Loucy (cell line): ENCODE measurements around the gene XIRP2.
A peak's percentile ranks its signal among the peaks of the same experiment; 100 is the strongest.

ENCODE experiments used
- H2AFZ ChIP-seq: fragments of 200-600 bp; sonication (generic); 2 replicates; pipeline ENCODE4 v1.6.0; 2016; ENCODE audit warnings: antibody characterized with exemption, mild to moderate bottlenecking, low read length, moderate library complexity
- H3F3A ChIP-seq: fragments of 200-600 bp; 2 replicates; pipeline ENCODE4 v1.6.0; 2016; ENCODE audit warnings: antibody characterized with exemption, low read depth, mild to moderate bottlenecking
- H3K27me3 ChIP-seq: fragments of 200-600 bp; sonication (generic); 2 replicates; pipeline ENCODE4 v1.6.1; 2014; ENCODE audit warnings: low read length, mild to moderate bottlenecking; ENCODE audit not compliant: insufficient read depth, poor library complexity, severe bottlenecking
- H3K36me3 ChIP-seq: fragments of 200-600 bp; sonication (generic); 2 replicates; pipeline ENCODE4 v1.6.1; 2016; ENCODE audit warnings: low read length; ENCODE audit not compliant: insufficient read depth
- H3K4me1 ChIP-seq: fragments of 200-600 bp; sonication (generic); 2 replicates; pipeline ENCODE4 v1.5.1; 2014; ENCODE audit warnings: low read length, mild to moderate bottlenecking; ENCODE audit not compliant: insufficient read depth, poor library complexity, severe bottlenecking
- H3K4me2 ChIP-seq: fragments of 200-600 bp; sonication (generic); 2 replicates; pipeline ENCODE4 v1.6.0; 2014; ENCODE audit warnings: antibody characterized with exemption, low read length, low read depth, mild to moderate bottlenecking; ENCODE audit not compliant: poor library complexity, severe bottlenecking
- H3K4me3 ChIP-seq: fragments of 200-600 bp; sonication (generic); 2 replicates; pipeline ENCODE4 v1.5.1; 2014; ENCODE audit warnings: low read length, mild to moderate bottlenecking, mixed read lengths; ENCODE audit not compliant: poor library complexity, severe bottlenecking
- H3K79me2 ChIP-seq: fragments of 200-600 bp; sonication (generic); 2 replicates; pipeline ENCODE4 v1.6.1; 2014; ENCODE audit warnings: low read length; ENCODE audit not compliant: insufficient read depth
- H3K9ac ChIP-seq: fragments of 200-600 bp; sonication (generic); 2 replicates; pipeline ENCODE4 v1.6.0; 2014; ENCODE audit warnings: mild to moderate bottlenecking, low read depth, low read length, moderate library complexity; ENCODE audit not compliant: poor library complexity, severe bottlenecking
- H3K9me2 ChIP-seq: fragments of 200-600 bp; sonication (generic); replicated peaks from 2 replicates; pipeline ENCODE4 v1.6.1; 2016; ENCODE audit warnings: low read depth, low read length, mixed read lengths
- H3K9me3 ChIP-seq: fragments of 200-600 bp; sonication (generic); 2 replicates; pipeline ENCODE4 v1.6.1; 2014; ENCODE audit warnings: mild to moderate bottlenecking, antibody characterized with exemption, low read length, low read depth; ENCODE audit not compliant: insufficient read depth
- H4K20me1 ChIP-seq: fragments of 200-600 bp; sonication (generic); 2 replicates; pipeline ENCODE4 v1.6.0; 2014; ENCODE audit warnings: antibody characterized with exemption, low read length, mild to moderate bottlenecking; ENCODE audit not compliant: insufficient read depth, poor library complexity, severe bottlenecking
- CTCF ChIP-seq: fragments of 200-600 bp; sonication (generic); conservative IDR thresholded peaks from 2 replicates; pipeline ENCODE4 v1.5.1; 2014; ENCODE audit warnings: mild to moderate bottlenecking, antibody characterized with exemption, low read length
- EZH2phosphoT487 ChIP-seq: fragments of 200-600 bp; IDR thresholded peaks from 2 replicates; pipeline ENCODE4 v1.6.1; 2018; ENCODE audit warnings: antibody characterized with exemption, mild to moderate bottlenecking, moderate library complexity, borderline replicate concordance

Gene XIRP2

DNA sequence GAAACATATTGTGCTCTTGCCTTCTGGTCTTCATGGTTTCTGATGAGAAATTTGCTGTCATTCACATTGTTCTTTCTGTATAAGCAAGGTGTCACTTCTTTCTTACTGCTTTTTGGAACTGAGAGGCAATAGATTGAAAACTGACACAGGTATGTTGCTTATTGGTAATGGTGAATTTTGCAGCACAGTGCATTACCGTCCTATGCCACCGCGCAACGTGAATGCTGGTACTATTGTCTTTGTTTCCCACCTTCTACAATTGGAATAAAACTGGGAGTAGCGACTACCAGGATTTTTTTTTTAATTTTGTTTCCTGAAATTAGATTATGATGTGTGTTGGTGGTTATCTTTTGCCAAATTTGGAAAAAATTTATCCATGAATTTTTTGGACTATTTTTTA is 11.4 kb downstream of the XIRP2 start:
- TF ChIP-seq EZH2phosphoT487 (no peak), CTCF (peak; percentile 17; the same call in 1 of the 2 replicates)

GRCh38 chr2:166900700-166901099 is 12.4 kb downstream of the XIRP2 start:
- Histone ChIP-seq H3K4me2 (no peak overlapping the region), H3K79me2 (no peaks in the 10 kb centered on the region), H3K9me2 (no peaks in the 10 kb centered on the region), H3K9ac (no peak overlapping the region), H3K4me3 (no peak overlapping the region), H3K27me3 (no peaks in the 10 kb centered on the region), H3F3A (no peaks in the 10 kb centered on the region), H4K20me1 (no peaks in the 10 kb centered on the region), H3K4me1 (no peaks in the 10 kb centered on the region), H3K9me3 (no peaks in the 10 kb centered on the region), H3K36me3 (no peaks in the 10 kb centered on the region), H2AFZ (no peak overlapping the region)
- TF ChIP-seq EZH2phosphoT487: no peak
- TF ChIP-seq CTCF: peak; percentile 29; the same call in 1 of the 2 replicates

More for the DNA sequence above, 11.4 kb downstream of the XIRP2 start:
- no peak overlapping the region for H3K9ac ChIP-seq
- H2AFZ ChIP-seq: no peak overlapping the region
- no peaks in the 10 kb centered on the region for H3K79me2 ChIP-seq
- no peaks in the 10 kb centered on the region for H3K9me2 ChIP-seq
- H3F3A ChIP-seq: no peaks in the 10 kb centered on the region
- H3K9me3 ChIP-seq: no peaks in the 10 kb centered on the region
- H3K4me2 ChIP-seq: no peak overlapping the region
- H3K4me3 ChIP-seq: no peak overlapping the region
- no peaks in the 10 kb centered on the region for H3K4me1 ChIP-seq
- no peaks in the 10 kb centered on the region for H3K36me3 ChIP-seq
- no peaks in the 10 kb centered on the region for H3K27me3 ChIP-seq
- H4K20me1 ChIP-seq: no peaks in the 10 kb centered on the region

DNA sequence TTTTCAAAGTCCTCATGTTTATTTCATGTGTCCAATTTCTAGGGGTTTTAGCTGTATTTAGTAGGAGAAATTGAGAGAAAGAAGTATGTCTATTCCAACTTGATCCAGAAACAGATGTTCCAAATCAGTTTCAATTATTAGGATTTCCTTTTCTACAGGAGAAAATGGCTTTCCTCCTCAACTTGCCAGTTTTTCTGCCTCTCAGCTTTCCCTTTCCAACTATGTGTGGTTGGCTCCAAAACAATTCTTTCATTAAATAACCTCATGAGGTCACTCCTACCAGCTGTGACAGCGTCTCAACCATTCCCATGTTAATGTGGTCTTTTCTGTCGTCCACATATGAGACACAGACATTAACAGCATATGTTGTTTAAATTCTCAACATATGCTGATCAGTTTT is 13.1 kb downstream of the XIRP2 start:
- no peak overlapping the region for H3K4me2 ChIP-seq
- H3K4me1 ChIP-seq: no peaks in the 10 kb centered on the region
- no peak overlapping the region for H2AFZ ChIP-seq
- no peaks in the 10 kb centered on the region for H3K36me3 ChIP-seq
- no peak for TF ChIP-seq EZH2phosphoT487
- TF ChIP-seq CTCF: no peak
- H3K27me3 ChIP-seq: no peaks in the 10 kb centered on the region
- H3K9me2 ChIP-seq: no peaks in the 10 kb centered on the region
- no peaks in the 10 kb centered on the region for H3F3A ChIP-seq
- no peaks in the 10 kb centered on the region for H3K9me3 ChIP-seq
- H4K20me1 ChIP-seq: no peaks in the 10 kb centered on the region
- H3K9ac ChIP-seq: no peak overlapping the region
- H3K79me2 ChIP-seq: no peaks in the 10 kb centered on the region
- no peak overlapping the region for H3K4me3 ChIP-seq
